Vagina (tissue), 2 donors: ENCODE measurements around the gene PRKG2. TPM values are rescaled to one million over a fixed set of nuclear protein-coding genes. Genes with fewer than 3 reads are reported as not detected.

Experiments used
- DNase-seq, 2 donors: peaks; one replicate each; pipeline ENCODE4 v3.0.0-alpha.2; 2017; ENCODE audit errors: extremely low spot score in 2 of 2
- H3K27ac ChIP-seq: fragments of 200-600 bp; sonication (generic); one replicate; pipeline ENCODE4 v1.5.1; 2019
- H3K27me3 ChIP-seq: fragments of 200-600 bp; sonication (generic); one replicate; pipeline ENCODE4 v1.5.1; 2019
- H3K36me3 ChIP-seq, 2 donors: fragments of 200-600 bp; sonication (generic); one replicate each; pipeline ENCODE4 v1.5.1; 2017 to 2019
- H3K4me1 ChIP-seq: fragments of 200-600 bp; sonication (generic); one replicate; pipeline ENCODE4 v1.5.1; 2019
- H3K4me3 ChIP-seq, 2 donors: fragments of 200-600 bp; sonication (generic); 1 replicate in 1 of 2; 2 replicates in 1 of 2; pipeline ENCODE4 v1.5.1; 2016 to 2019
- H3K9me3 ChIP-seq: fragments of 200-600 bp; sonication (generic); one replicate; pipeline ENCODE4 v1.5.1; 2019
- POLR2A ChIP-seq, 2 donors: fragments of 450-650 bp; IDR thresholded peaks; one replicate each; pipeline ENCODE4 v1.6.1; 2017; ENCODE audit warnings: antibody characterized with exemption in 2 of 2, mild to moderate bottlenecking in 2 of 2, moderate library complexity in 2 of 2
- POLR2AphosphoS5 ChIP-seq, 2 donors: sonication (generic); formaldehyde crosslinking; IDR thresholded peaks; one replicate each; pipeline ENCODE4 v1.9.0; 2017; ENCODE audit warnings: antibody characterized with exemption in 2 of 2, mild to moderate bottlenecking in 2 of 2, low read depth in 1 of 2; ENCODE audit not compliant: insufficient read depth in 1 of 2
- intact Hi-C: fragments of 100-400 bp; cut with DNase I; formaldehyde crosslinking; loops from one replicate; pipeline ENCODE4 v1.15.1; 2023
- total RNA-seq: library from RNA; depleted of rRNA; stranded (reverse); fragments of >200 nt; gene quantifications from one replicate; pipeline ENCODE4 v1.2.3, GENCODE V29; 2016
- TF ChIP-seq, protein P1 (sequence below), 3 experiments: fragments of 450-650 bp in 2 of 3; fragments of 200-600 bp in 1 of 3; sonication (generic) in 1 of 3; IDR thresholded peaks; one replicate each; pipeline ENCODE4 v1.5.1; 2017 to 2019; ENCODE audit warnings: antibody characterized with exemption in 3 of 3, mild to moderate bottlenecking in 2 of 3, moderate library complexity in 2 of 3

PRKG2 gene
- total RNA-seq, 1 donor from 2014 or later = 0.49 TPM

DNA sequence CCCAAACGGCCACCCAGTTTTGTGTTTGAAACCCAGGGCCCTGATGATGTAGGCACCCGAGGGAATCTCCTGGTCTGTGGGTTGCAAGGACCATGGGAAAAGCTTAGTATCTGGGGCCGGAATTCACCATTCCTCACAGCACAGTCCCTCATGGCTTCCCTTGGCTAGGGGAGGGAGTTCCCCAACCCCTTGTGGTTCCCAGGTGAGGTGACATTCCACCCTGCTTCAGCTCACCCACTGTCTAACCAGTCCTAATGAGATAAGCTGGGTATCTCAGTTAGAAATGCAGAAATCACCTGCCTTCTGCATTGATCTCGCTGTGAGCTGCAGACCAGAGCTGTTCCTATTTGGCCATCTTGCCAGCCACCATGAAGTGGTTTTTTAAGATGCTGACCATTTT is 84.0 kb downstream of the PRKG2 start:
- Histone ChIP-seq H3K27ac (no peak overlapping the region), H3K36me3 (no peaks in the 10 kb centered on the region), H3K27me3 (no peaks in the 10 kb centered on the region), H3K9me3 (no peaks in the 10 kb centered on the region), H3K4me3 (no peak overlapping the region), H3K4me1 (peaks cover 11% of the 10 kb centered on the region)
- DNase-seq = no peak
- intact Hi-C loops = no loop called here
- TF ChIP-seq POLR2AphosphoS5 (IDR thresholded peaks at IDR 0.05; ENCODE audit: insufficient read depth in 1 of 2, low read depth in 1 of 2) (no peak), POLR2A (IDR thresholded peaks at IDR 0.05) (no peak)
- TF ChIP-seq, protein P1, sequence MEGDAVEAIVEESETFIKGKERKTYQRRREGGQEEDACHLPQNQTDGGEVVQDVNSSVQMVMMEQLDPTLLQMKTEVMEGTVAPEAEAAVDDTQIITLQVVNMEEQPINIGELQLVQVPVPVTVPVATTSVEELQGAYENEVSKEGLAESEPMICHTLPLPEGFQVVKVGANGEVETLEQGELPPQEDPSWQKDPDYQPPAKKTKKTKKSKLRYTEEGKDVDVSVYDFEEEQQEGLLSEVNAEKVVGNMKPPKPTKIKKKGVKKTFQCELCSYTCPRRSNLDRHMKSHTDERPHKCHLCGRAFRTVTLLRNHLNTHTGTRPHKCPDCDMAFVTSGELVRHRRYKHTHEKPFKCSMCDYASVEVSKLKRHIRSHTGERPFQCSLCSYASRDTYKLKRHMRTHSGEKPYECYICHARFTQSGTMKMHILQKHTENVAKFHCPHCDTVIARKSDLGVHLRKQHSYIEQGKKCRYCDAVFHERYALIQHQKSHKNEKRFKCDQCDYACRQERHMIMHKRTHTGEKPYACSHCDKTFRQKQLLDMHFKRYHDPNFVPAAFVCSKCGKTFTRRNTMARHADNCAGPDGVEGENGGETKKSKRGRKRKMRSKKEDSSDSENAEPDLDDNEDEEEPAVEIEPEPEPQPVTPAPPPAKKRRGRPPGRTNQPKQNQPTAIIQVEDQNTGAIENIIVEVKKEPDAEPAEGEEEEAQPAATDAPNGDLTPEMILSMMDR (IDR thresholded peaks at IDR 0.05) = no peak

DNA sequence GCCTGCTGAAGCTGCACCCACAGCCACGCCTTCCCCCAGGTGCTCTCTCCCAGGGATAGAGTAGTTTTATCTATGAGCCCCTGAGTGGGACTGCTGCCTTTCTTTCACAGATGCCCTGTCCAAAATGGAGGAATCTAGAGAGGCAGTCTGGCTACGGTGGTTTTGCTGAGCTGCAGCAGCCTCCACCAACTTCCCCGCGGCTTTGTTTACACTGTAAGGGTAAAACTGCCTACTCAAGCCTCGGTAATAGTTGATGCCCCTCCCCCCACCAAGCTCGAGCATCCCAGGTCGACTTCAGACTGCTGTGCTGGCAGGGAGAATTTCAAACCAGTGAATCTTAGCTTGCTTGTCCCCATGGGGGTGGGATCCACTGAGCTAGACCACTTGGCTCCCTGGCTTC is 84.5 kb downstream of the PRKG2 start:
- TF ChIP-seq POLR2A (IDR thresholded peaks at IDR 0.05) = no peak
- no peak for TF ChIP-seq POLR2AphosphoS5 (IDR thresholded peaks at IDR 0.05; ENCODE audit: insufficient read depth in 1 of 2, low read depth in 1 of 2)
- TF ChIP-seq, protein P1 (IDR thresholded peaks at IDR 0.05) = no peak
- Histone ChIP-seq H3K4me1 (peaks cover 6% of the 10 kb centered on the region), H3K27me3 (no peaks in the 10 kb centered on the region), H3K9me3 (no peaks in the 10 kb centered on the region), H3K36me3 (no peaks in the 10 kb centered on the region), H3K4me3 (no peak overlapping the region), H3K27ac (no peak overlapping the region)
- no peak for DNase-seq
- intact Hi-C loops = no loop called here

DNA sequence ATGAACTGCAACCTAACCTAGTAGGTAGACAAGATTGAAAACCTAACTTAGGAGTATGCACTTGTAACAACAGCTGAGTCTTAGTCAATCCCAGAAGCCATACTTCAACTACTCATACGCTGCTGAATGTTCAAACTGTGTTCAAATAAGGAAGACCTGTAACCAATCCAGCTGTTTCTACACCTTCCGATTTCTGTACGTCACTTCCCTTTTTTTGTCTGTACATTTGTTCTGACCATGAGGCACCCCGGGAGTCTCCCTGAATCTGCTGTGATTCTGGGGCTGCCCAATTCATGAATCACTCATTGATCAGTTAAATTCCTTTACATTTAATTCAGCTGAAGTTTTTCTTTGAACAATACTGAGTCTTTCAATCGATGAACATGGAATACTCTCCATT is 95.0 kb downstream of the PRKG2 start:
- TF ChIP-seq, protein P1 (IDR thresholded peaks at IDR 0.05) = no peak
- TF ChIP-seq POLR2A (IDR thresholded peaks at IDR 0.05) (no peak), POLR2AphosphoS5 (IDR thresholded peaks at IDR 0.05; ENCODE audit: insufficient read depth in 1 of 2, low read depth in 1 of 2) (no peak)
- Histone ChIP-seq H3K4me1 (no peaks in the 10 kb centered on the region), H3K27me3 (no peaks in the 10 kb centered on the region), H3K9me3 (no peaks in the 10 kb centered on the region), H3K36me3 (no peaks in the 10 kb centered on the region), H3K27ac (no peak overlapping the region), H3K4me3 (no peak overlapping the region)
- no peak for DNase-seq
- intact Hi-C loops = no loop called here

DNA sequence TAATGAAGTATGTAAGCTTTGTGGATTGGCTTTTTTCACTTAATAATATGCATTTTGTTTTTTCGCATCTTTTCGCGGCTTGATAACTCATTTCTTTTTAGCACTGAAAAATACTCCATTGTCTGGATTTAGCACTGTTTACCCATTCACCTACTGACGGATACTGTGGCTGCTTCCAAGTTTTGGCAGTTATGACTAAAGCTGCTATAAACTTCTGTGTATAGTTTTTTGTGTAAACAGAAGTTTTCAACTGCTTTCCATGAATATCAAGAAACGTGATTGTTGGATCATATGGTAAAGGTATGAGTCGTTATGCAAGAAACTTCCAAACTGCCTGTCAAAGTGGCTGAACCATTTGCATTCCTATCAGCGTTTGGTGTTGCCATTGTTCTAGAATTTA is 96.9 kb downstream of the PRKG2 start:
- intact Hi-C loops = no loop called here
- no peaks in the 10 kb centered on the region for H3K27me3 ChIP-seq
- H3K27ac ChIP-seq = no peak overlapping the region
- H3K4me3 ChIP-seq = no peak overlapping the region
- no peak for DNase-seq
- H3K4me1 ChIP-seq = no peaks in the 10 kb centered on the region
- TF ChIP-seq, protein P1 (IDR thresholded peaks at IDR 0.05) = no peak
- no peak for TF ChIP-seq POLR2AphosphoS5 (IDR thresholded peaks at IDR 0.05; ENCODE audit: insufficient read depth in 1 of 2, low read depth in 1 of 2)
- no peak for TF ChIP-seq POLR2A (IDR thresholded peaks at IDR 0.05)
- H3K36me3 ChIP-seq = no peaks in the 10 kb centered on the region
- no peaks in the 10 kb centered on the region for H3K9me3 ChIP-seq

DNA sequence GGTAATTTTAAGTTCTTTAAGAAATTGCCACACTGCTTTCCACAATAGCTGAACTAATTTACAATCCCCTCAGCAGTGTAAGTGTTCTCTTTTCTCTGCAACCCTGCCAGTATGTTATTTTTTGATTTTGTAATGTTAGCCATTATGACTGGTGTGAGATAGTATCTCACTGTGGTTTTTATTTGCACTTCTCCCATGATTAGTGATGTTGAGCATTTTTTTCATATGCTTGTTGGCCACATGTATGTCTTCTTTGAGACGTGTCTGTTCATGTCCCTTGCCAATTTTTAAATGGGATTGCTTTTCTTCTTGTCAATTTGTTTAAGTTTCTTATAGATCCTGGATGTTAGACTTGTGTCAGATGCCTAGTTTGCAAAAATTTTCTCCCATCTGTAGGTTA is 98.5 kb downstream of the PRKG2 start:
- no peaks in the 10 kb centered on the region for H3K4me1 ChIP-seq
- no peaks in the 10 kb centered on the region for H3K9me3 ChIP-seq
- intact Hi-C loops = no loop called here
- H3K4me3 ChIP-seq = no peak overlapping the region
- H3K27ac ChIP-seq = no peak overlapping the region
- H3K36me3 ChIP-seq = no peaks in the 10 kb centered on the region
- TF ChIP-seq, protein P1 (IDR thresholded peaks at IDR 0.05) = no peak
- TF ChIP-seq POLR2A (IDR thresholded peaks at IDR 0.05) (no peak), POLR2AphosphoS5 (IDR thresholded peaks at IDR 0.05; ENCODE audit: insufficient read depth in 1 of 2, low read depth in 1 of 2) (no peak)
- no peak for DNase-seq
- H3K27me3 ChIP-seq = no peaks in the 10 kb centered on the region
